Measurements from ENCODE around the gene IL1R2. TPM values are rescaled to one million over a fixed set of nuclear protein-coding genes. Genes with fewer than 3 reads are reported as not detected.
"Not testable (repeated sequence)": the region's sequence is repeated elsewhere in the genome, so short reads cannot be mapped to it uniquely, and the experiment has no call there.

The IL1R2 gene
- total RNA-seq, 6 donors from 2014 or later = 24.7 to 84.8 (median 60.0) TPM

DNA sequence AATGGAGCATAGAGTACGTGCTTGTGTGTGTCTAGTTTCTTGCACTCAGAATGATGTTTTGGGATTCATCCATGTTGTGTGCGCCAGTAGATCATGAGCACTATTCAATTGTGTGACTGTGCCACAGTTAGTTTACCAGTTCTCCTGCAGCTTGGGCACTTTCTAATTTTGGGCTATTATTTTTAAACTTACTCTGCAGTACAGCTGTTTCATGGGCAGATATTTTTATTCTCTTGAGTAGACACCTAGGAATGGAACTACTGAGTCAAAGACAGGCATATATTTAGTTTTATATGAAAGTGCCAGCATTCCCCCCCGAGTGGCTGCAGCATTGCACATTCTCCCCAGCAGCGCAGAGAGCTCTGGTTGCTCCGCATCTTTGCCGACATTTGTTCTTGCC is 74.8 kb downstream of the IL1R2 start:
- TF ChIP-seq EP300 (IDR thresholded peaks at IDR 0.05) (no peak), POLR2A (IDR thresholded peaks at IDR 0.05) (no peak)

DNA sequence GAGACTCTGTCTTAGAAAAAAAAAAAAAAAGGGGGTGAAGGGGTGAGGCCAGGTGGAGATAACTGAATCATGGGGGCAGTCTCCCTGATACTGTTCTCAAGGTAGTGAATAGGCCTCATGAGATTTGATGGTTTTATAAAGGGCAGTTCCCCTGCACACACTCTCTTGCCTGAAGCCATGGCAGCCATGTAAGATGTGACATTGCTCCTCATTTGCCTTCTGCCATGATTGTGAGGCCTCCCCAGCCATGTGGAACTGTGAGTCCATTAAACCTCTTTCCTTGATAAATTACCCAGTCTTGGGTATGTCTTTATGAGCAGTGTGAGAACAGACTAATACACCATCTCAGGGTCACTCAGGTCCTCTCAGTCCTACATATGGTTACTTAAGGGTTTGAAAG is 76.4 kb downstream of the IL1R2 start:
- DNase-seq; H3K27me3 ChIP-seq; H3K36me3 ChIP-seq; ATAC-seq (ENCODE audit: low FRiP score in 2 of 2); H3K4me3 ChIP-seq; H3K27ac ChIP-seq; H3K9me3 ChIP-seq: not testable (repeated sequence)
- H3K4me1 ChIP-seq = peaks cover 31 to 55% (median 48%) of the 10 kb centered on the region in 4 donors

More for the DNA sequence above, 74.8 kb downstream of the IL1R2 start:
- Histone ChIP-seq H3K9me3 (peaks cover 0 to 7% (median 2%) of the 10 kb centered on the region in 4 donors), H3K4me1 (peaks cover 41 to 68% (median 63%) of the 10 kb centered on the region in 4 donors), H3K36me3 (no peaks in the 10 kb centered on the region), H3K27me3 (no peaks in the 10 kb centered on the region), H3K27ac (peak overlapping the region in 1 of 4 donors; percentile 96), H3K4me3 (no peak overlapping the region)
- ATAC-seq (ENCODE audit: low FRiP score in 2 of 2) = no peak
- 71 to 91% methylated on average over 5 to 6 of the region's 6 CpGs for WGBS, 2 donors
- DNase-seq = no peak

DNA sequence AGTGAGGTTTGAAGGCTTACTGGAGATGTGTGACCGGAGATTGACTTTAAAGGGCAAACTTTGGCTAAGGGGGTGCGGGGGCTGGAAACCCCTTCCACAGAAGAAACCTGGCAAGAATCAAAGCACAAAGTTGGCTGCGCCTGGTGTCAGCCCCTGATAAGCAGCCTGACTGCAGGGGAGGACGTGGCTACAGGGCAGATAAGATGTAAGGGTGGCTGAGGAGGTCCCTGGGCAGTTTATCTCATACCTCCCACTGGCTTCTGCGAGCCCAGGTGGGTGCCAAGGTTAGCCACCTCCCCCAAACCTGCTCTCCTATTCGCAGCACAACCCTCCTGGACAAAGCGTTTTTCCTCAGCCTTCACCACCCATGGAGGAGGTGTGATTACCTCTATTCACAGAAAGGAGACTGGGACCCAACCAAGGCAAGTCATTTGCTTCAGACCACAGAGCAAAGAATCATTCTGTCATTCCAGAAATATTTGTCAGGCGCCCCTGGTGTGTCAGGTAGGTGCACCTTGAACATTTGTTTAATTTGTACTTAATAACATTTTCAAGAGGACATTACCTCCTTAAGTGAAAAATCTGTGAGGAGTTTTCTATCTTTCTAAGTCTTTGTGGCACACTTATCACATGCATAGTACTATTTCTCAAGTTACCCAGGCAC is 77.7 kb downstream of the IL1R2 start:
- Histone ChIP-seq H3K36me3 (no peaks in the 10 kb centered on the region), H3K4me1 (peaks cover 18 to 42% (median 36%) of the 10 kb centered on the region in 4 donors), H3K27ac (peak overlapping the region; percentile 76 to 88 (median 81)), H3K27me3 (no peaks in the 10 kb centered on the region), H3K4me3 (no peak overlapping the region), H3K9me3 (peaks cover 0 to 7% (median 2%) of the 10 kb centered on the region in 4 donors)
- DNase-seq = no peak
- TF ChIP-seq, protein P1, sequence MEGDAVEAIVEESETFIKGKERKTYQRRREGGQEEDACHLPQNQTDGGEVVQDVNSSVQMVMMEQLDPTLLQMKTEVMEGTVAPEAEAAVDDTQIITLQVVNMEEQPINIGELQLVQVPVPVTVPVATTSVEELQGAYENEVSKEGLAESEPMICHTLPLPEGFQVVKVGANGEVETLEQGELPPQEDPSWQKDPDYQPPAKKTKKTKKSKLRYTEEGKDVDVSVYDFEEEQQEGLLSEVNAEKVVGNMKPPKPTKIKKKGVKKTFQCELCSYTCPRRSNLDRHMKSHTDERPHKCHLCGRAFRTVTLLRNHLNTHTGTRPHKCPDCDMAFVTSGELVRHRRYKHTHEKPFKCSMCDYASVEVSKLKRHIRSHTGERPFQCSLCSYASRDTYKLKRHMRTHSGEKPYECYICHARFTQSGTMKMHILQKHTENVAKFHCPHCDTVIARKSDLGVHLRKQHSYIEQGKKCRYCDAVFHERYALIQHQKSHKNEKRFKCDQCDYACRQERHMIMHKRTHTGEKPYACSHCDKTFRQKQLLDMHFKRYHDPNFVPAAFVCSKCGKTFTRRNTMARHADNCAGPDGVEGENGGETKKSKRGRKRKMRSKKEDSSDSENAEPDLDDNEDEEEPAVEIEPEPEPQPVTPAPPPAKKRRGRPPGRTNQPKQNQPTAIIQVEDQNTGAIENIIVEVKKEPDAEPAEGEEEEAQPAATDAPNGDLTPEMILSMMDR (IDR thresholded peaks at IDR 0.05) = no peak
- TF ChIP-seq EP300 (IDR thresholded peaks at IDR 0.05) (no peak), POLR2AphosphoS5 (IDR thresholded peaks at IDR 0.05) (no peak), POLR2A (IDR thresholded peaks at IDR 0.05) (no peak)
- WGBS, 2 donors = 77 to 80% methylated on average over 7 to 8 of the region's 8 CpGs
- ATAC-seq (ENCODE audit: low FRiP score in 2 of 2) = peak in 1 of 2 donors; percentile 23

DNA sequence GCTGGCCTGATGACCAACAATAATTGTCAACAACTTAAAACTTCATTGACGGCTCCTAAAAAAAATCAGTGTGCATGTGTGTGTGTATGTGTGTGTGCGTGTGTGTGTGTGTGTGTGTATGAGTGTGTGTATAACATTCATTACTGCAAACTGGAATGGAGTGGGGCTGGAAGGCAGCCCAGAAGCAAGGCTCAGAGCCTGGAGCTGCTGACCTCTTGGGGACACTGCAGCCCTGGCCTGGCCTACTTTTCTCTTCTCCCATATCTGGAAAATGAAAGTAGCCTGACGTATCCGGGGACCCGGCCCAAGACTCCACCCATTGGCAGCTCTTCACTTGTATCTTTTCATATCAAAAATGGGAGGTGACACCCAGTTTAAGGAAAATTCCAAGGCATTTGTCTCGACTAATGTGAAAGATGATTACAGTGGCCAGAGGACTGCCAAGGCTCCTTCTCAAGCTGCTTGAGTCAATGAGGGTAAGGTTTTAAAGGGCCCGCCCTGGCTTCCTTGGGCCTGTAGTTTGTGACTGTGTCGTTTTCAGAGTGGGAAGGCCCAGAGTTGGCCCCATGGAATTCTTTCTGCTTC is 78.4 kb downstream of the IL1R2 start:
- Histone ChIP-seq H3K9me3 (peaks cover 0 to 7% (median 2%) of the 10 kb centered on the region in 4 donors), H3K4me3 (peak overlapping the region in 1 of 4 donors; percentile 18), H3K27ac (peak overlapping the region; percentile 76 to 88 (median 81)), H3K27me3 (no peaks in the 10 kb centered on the region), H3K4me1 (peaks cover 11 to 35% (median 29%) of the 10 kb centered on the region in 4 donors), H3K36me3 (no peaks in the 10 kb centered on the region)
- ATAC-seq (ENCODE audit: low FRiP score in 2 of 2) (peak; percentile 94 to 95), DNase-seq (peak in 1 of 2 donors; percentile 95)
- WGBS, 2 donors = 39 to 44% methylated on average over 8 of the region's 8 CpGs
- peak in 2 of 4 donors; percentile 2 to 51 for TF ChIP-seq EP300 (IDR thresholded peaks at IDR 0.05)
- no peak for TF ChIP-seq POLR2A (IDR thresholded peaks at IDR 0.05)
- TF ChIP-seq POLR2AphosphoS5 (IDR thresholded peaks at IDR 0.05) = peak; percentile 53 to 61

DNA sequence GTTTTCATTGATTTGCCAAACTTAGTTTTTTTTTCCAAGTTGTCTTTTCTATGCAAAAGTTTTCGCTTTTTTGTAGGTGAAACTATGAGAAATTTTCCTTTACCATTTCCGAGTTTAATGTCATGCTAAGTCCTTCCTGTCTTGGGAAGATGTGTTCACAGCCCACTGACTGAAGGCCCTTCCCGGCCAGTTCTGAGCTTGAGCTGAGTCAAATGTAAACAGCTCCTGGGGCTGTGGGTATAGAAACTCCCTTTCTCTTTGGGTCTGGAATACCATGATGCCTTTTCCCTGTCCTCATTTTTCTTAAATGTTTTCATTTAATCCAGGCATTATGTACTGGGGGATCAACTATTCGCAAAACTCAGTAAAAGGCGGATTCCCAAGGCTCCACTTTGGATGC is 81.0 kb downstream of the IL1R2 start:
- Histone ChIP-seq H3K9me3 (no peaks in the 10 kb centered on the region), H3K27ac (no peak overlapping the region), H3K4me3 (no peak overlapping the region), H3K36me3 (no peaks in the 10 kb centered on the region), H3K4me1 (peaks cover 6 to 27% (median 21%) of the 10 kb centered on the region in 4 donors), H3K27me3 (no peaks in the 10 kb centered on the region)
- TF ChIP-seq EP300 (IDR thresholded peaks at IDR 0.05) = no peak
- TF ChIP-seq, protein P1 (IDR thresholded peaks at IDR 0.05) = no peak
- TF ChIP-seq POLR2AphosphoS5 (IDR thresholded peaks at IDR 0.05) = no peak
- WGBS, 2 donors = 88 to 91% methylated on average over 5 of the region's 5 CpGs
- no peak for DNase-seq
- no peak for ATAC-seq (ENCODE audit: low FRiP score in 2 of 2)

DNA sequence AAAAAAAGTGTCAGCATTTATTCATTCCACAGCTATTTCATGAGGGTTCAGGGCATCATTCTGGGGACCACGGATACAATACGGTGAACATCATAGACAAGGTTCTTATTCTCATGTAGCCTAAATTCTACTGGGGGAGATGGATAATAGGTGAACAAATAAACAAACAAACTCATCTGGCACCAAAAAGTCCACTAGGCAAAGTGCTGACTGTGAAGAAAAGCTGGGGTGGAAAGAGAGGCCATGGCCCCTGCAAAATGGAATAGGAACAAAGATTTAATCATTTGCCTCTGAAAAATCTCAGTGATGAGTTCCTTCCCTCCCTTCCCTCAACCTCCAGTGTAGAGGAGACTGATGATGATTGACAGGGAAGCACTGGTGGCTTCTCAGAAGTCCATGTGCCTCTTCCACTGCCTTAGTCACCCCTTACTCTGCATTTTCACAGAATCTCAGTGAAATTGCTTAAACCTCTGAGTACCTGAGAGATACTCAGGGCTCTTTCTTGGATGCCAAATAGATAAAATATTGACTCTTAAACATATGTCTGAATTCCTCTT is 81.5 kb downstream of the IL1R2 start:
- Histone ChIP-seq H3K4me3 (no peak overlapping the region), H3K27me3 (no peaks in the 10 kb centered on the region), H3K36me3 (no peaks in the 10 kb centered on the region), H3K4me1 (peaks cover 6 to 27% (median 21%) of the 10 kb centered on the region in 4 donors), H3K27ac (no peak overlapping the region), H3K9me3 (no peaks in the 10 kb centered on the region)
- DNase-seq (no peak), ATAC-seq (ENCODE audit: low FRiP score in 2 of 2) (no peak)
- WGBS, 2 donors = 86 to 90% methylated on average over 2 of the region's 2 CpGs
- TF ChIP-seq, protein P1 (IDR thresholded peaks at IDR 0.05) = no peak
- no peak for TF ChIP-seq POLR2AphosphoS5 (IDR thresholded peaks at IDR 0.05)
- TF ChIP-seq EP300 (IDR thresholded peaks at IDR 0.05) = no peak
- TF ChIP-seq POLR2A (IDR thresholded peaks at IDR 0.05) = no peak
